ENCODE results near the gene KCTD17.
A peak's percentile ranks its signal among the peaks of the same experiment; 100 is the strongest.

Gene KCTD17

DNA sequence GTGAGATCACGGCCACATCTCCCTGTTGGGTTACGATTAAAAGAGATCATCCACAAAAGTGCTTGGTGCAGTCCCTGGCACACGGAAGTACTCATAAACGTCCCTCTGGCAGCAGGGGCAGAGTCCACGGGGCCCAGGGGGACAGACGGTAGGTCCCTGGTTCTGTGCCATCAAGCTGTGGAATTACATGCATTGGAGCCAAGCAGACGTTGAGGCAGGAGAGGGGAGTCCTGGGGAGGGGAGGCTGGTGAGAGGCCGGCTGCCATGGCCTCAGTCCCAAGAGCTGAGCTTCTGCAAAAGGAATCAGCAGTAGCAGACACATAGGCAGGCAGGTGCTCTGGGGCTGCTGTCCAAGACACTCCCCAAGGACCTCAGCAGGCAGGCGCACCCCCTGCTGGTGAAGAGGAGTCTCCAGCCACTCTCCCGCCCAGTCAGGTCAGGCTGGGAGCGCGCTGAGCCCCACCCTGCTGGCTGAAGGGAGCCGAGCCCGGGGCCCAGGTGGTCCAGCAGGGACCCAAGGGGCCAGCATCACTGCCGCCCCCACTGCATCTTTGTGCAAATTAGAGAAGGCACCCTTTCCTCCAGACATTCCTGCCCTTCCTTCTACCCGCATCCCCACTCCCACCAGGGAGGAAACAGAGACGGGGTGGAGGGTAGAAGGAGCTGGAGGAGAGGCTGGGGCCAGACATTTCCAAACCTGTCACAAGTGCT, 7.6 kb upstream of the KCTD17 start:
- peak; percentile 44 for DNase-seq

DNA sequence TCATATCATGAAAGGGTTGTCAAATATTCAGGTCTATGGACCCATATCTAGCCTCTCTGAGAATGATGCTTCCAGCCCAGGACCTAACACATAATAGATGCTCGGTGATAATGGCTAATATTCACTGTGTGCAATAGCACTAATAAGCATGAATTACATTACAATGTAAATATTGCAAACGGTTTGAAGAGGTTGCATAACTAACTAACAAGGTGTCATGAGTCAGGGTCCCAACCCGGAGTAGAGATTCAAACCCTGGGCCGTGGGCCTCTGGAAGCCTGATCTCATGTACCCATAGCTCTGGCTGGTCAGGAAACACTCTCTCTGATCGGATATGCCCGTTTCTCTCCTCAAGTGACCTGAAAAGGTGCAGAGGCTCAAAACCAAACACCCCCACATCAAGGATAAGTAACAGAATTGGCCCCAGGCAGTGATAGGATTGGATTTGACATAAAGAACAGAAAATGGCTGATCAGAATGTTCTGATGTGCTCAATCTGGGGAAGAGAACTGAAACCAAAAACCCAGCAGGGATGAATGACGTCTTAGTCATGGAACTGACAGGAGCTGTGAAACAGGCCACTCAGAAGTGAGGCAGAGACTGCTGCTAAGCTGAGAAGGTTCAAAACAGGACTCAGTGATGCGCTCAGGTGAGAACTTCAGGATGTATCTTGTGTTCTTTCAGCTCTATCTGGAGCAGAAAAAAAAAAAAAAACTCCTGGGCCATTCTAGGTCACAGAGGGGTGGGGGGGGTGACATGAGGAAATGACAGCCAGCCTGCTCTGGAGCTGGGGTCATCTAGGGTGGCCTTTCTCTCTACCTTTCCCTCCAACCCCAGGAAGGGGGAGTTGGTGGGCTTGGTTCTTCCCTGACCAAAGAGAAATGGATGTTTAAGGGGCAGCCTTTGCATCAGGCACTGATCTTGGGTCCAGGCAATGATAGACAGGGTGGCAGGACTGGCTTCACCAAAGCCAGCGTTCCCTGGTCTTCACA, 6.6 kb upstream of the KCTD17 start:
- no peak for DNase-seq

DNA sequence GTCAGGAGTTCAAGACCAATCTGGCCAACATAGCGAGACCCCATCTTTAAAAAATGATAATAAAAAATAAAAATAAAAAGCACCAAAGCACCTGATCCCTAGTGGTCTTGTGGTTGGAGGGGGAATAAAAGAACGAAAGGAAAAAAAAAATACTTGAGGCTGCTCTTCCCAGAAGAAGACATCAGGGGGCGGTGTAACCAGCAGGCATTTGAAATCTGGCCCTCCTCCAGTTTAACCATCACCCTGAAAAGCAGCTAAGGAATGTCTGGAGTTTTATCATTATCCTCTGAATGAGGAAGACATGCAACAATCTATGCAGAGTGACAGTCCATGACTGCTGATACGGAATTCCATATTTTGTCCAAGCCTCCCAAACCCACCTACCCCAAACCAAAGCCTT, 5.6 kb upstream of the KCTD17 start:
- no peak for DNase-seq

DNA sequence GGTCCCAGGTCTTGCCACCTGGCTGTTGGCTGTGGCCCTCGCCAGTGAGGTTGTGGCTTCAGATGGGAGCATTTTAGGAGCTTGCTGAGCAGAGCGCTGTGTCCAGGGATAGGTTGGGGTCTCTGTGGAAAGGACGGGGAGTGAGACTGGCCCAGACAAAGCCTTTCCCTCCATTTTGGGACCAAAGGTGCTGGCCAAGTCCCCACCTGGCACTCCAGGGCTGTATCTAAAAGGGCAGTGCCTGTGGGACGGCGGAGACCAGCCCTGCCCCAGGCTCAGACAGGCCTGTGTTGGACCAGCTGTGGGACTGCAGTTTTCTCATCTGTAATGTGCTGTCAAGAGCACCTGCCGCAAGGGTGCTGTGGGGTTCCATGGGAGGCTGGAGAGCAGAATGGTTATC, 5.0 kb upstream of the KCTD17 start:
- no peak for DNase-seq

DNA sequence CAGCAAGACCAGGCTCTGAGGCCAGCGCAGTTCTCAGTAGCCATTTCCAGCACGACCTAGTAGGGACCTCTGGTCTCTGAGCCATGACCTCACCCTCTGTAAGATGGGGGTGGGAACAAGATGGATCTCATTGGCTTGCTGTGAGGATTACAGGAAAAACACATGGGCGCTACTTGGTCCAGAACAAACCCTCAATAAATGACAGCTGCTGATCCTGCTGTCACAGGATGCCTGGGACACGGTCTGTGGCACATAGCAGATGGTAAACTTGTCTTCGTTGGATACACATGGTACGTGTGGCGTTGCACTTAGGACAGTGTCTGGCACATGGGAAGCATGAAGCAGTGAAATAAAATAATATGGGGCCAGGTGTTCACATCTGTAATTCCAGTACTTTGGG, 4.5 kb upstream of the KCTD17 start:
- DNase-seq: no peak

DNA sequence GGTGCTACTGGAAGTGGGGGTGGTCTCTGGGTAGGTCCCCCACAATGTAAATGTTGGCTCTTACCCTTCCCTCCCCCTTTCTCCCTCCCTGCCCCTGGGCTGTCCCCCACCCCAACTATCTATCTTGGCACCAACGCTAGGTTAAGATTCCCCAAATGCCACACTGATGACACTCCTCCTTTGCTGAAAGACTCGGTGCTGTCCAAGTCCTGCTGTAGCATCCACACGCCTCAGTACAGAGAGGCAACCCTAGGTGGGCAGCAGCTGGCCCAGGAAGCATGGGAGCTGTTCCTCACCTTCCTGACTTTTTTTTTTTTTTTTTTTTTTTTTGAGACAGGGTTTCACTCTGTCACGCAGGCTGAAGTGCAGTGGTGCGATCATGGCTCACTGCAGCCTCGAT, 3.4 kb upstream of the KCTD17 start:
- no peak for DNase-seq

DNA sequence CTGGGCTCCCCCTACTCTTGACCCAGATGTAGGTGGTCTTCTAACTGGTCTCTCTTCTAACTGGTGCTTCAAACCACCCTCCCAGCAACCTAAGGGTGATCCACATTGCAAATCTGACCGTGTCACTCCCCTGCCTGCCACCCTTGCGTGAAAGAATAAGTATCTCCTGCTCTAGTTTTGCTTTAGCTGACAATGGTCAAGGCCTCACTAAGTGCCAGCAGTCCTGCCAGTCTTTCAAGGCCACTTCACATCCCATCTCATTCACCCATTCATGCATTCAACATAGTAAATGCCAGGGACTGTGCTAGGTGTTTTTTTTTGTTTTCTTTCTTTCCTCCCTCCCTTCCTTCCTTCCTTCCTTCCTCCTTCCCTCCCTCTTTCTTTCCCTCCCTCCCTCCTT, 2.3 kb upstream of the KCTD17 start:
- no peak for DNase-seq

DNA sequence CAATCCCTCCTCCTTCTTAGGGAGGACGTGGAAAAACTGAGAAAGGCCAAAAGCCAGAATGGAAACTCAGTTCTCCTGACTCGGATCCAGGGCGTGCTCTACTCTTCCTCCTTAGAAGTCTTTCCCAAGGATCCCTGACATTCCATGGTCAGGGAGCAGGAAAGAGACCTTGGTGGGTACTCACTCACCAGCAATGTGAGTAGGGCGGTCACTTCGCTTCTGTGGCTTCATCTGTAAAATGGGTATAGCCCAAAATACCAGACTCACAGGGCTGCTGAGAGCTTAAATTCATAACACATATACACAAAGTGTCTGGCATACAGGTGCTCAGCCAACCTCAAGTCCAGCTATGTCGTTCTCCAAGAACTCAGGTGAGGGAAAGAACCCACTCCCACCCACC, 629 bp upstream of the KCTD17 start:
- DNase-seq: no peak

DNA sequence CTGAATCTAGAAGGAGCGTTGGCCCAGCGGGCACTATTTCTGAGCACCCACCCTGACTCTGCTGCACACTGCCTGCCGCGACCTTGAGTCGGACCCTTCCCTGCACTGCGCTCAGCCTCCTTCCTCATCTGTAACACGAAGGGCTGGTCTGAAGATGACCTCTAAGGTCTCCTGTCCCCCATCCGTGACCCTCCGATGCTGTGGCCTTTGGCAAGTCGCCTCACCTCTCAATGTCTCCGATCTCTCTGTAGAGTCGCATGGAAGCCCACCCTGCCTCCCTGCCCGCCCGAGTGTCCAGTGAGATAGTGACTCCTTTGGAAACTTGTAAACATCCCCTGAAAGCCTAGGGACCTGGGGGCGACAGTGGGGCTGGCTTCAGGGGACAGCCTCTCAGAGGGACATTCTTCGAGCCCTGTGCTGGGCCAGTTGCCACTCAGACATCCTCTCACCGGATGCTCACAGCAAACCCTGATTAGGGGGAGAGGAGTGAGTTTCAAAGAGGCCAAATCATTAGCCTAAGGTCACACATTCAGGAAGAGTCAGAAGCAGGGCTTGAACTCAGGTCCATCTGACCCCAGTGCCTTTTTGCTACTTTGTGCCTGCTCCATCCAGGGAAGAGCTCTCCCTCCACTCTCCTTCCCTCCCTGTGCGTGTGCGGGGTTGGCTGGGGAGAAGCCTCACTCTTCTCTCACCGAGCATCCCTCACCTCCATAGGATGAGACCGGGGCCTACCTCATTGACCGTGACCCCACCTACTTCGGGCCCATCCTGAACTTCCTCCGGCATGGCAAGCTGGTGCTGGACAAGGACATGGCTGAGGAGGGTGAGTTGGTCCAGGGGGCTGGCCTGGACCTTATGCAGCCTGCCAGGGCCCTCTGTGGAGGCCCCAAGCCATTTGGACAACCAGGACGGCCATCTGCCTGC, 1.1 kb downstream of the KCTD17 start:
- no peak for DNase-seq

DNA sequence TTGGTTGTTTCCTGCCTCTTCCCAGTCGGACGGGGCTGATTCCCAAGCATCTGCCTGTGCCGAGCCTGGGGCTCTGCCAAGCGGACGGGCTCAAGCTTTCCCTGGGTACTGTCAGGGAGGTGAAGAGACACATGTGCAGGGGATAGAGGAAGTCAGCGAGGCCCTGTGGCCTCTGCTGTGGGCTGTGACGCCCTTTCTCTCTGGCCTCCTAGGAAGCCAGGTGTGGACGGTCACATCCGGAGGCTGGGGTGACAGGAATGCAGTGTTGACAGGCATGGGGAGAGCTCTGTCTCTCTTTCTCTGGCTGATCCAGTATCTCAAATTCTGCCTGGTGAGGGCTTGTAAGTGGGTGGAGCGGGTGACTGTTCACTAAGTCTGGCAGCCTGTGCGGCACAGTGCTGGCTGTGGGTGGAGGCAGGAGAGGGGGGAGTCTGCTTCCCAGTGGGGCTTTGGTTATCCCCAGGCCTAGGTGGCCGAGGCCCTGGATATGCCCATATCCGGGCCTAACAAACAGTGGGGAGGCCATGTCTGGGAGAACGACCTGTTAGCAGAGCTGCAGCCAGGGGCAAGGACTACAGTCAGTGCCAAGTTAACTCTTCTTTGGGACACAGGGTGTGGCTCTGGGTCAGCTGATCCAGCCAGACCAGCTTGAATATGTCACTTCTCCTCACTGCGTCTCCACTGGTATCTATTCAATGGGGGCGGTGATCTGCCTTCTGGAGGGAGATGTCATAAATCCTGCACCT, 1.9 kb downstream of the KCTD17 start:
- DNase-seq: no peak

DNA sequence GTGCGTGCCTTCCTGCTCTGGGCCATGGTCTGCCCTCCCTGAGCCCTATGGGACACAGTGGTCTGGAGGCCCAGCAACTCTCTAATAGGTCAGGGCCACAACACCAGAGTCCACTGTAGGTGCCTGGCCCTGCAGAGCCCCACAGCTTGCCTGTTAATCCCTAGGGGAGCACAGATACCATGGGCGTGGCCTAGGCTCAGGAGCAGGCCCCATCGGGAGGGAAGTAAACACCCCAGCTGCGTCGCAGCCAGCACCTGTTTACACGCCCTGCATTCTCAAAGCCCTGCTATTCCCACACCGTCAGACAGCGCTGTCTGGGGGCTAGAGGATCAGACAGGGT, 2.5 kb downstream of the KCTD17 start:
- no peak for DNase-seq

DNA sequence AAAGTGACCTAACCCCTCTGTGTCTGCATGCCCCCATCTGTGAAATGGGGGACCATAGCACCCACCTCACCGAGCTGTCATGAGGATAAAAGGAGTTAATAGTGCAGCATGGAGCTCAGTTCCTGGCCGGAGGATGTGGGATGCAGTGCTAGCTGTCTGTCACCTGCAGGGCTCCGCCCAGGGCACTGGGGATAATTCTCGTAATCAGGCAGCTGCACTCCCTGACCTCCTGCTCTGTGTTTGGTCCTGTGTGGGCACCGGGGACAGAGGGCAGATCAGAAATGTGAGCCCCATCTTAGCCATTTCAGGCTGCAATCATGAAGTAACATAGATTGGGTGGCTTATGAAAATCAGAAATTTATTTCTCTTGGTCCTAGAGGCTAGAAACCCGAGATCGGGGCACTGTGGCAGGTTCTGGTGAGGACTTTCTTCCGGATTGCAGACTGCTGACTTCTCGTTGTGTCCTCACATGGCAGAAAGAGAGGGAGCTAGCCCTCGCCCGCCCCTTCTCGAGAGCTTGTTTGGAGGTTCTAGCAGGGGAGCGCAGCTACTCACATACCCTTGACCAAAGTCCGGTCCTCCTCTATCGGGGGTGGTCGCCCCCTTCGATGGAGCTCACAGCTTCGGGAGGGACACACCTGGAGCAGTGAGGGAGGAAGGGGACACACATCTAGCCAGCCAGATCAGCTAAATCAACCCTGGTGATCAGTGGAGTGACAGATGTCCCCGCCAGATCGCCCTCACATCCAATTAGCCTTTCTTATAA, 3.2 kb downstream of the KCTD17 start:
- no peak for DNase-seq

DNA sequence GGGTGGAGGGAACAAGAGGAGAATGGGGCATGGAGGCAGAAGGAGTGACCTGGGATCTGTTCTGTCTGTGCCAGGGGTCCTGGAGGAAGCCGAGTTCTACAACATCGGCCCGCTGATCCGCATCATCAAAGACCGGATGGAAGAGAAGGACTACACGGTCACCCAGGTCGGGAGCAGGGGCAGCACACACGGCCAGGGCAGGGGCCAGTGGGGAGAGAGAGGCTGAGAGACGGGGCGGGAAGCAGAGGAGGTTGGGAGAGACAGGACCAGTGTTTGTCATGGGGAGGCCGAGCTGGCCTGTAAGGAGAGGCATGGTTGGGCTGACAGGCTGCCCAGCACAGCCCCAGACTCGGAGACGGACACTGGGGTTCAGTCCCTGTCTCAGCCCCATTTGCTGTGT, 4.7 kb downstream of the KCTD17 start:
- no peak for DNase-seq

DNA sequence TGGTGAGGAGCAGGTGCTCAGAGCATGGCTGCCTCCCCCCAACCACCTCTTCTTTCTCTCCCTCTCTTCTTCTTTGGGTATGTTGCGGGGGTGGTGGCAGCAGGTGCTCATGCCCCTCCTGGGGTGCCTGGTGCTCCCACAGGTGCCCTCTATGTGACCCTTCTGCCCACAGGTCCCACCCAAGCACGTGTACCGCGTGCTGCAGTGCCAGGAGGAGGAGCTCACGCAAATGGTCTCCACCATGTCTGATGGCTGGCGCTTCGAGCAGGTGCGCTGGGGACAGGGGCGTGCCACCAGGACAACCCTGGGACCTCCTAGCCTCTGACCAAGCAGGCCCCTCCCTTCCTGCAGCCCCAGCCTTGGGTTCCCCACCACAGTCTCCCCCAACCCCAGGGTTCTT, 5.7 kb downstream of the KCTD17 start:
- no peak for DNase-seq

DNA sequence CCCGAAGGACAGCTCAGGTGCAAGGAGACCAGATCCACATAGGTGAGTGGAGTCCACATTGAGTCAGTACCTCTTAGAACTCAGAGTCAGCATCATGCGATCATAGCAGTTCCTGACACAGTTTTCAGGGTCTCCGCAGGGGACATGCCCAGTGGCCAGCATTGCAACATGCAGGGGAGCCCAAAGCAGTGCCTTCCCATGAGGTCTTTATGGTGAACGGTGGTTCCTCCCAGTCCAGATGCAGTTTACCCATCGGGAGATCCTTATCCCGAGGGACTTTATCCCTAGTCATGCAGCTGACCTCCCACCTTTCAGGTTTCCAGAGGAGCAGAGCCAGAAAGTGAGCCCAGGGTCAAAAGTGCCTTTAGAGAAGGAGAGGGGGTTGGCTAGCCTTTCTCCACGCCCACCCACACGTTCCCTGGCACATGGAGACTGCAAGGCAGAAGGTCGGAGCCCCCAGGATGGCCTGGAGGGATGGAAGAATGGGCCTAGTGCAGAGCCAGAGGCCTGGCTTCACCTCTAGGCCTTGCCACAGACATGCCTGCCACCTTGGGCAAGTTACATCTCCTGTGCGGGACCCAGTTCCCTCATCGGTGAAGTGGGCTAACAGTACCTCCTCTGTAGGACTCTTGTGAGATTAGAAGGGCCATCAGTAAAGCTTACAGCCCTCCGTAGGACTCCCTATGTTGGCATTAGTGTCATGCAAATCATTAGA, 6.4 kb downstream of the KCTD17 start:
- DNase-seq: no peak

DNA sequence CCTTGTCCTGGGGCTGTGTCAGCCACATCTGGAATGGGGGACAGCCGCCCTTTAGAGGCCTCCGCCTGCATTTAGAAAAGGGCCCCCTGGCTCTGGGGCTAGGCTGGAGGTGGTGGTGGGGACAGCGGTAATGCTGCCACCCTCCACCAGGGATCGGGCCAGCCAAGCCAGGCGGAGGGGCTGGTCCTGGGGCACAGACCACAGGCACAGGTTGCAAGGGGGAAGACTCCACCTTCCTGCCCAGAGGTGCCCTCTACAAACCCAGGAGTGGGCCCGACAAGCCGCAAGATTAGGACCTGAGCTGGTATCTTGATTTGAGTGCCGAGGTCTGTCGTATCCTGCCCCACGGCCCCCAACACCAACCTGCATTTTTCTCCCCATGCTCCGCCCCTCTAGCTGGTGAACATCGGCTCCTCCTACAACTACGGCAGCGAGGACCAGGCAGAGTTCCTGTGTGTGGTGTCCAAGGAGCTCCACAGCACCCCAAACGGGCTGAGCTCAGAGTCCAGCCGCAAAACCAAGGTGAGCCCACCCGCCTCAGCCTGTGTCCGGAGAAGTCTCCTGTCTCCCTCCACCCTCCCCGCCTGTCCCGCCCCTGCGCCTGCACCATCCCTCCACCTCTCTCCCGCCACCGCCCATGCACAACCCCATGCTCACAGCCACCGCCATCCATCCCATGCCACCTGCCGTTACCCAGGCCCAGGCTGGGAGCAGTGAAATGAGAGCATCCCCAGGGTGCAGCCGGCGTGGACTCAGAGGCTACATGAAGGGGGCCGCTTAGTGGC, 7.6 kb downstream of the KCTD17 start:
- DNase-seq: no peak

DNA sequence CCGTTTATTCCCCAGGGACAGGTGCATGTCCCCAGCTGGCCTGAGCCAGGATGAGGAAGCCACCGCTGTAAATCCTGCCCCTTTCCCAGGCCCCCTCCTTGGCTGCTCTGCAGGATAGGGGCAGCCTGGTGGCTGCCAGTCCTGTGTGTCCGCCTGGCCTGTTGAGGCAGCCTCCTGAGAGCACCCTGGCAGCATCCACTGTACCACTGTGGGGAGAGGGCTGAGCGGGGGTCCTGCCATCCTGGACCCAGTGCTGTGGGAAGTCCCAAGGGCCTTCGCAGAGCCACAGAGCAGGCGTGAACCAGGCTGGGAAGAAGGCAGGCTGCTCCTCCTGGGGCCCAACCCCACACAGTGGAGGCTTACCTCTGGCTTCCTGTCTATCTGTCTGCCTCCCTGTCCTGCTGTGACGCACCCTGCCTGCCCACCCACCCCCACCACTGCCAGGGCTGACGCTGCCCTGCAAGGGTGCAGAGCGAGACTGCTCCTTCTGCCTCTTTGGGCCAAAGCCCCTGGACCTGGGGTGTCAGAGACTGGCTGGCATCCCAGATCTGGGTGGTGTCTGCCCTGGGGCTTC, 8.4 kb downstream of the KCTD17 start:
- no peak for DNase-seq

DNA sequence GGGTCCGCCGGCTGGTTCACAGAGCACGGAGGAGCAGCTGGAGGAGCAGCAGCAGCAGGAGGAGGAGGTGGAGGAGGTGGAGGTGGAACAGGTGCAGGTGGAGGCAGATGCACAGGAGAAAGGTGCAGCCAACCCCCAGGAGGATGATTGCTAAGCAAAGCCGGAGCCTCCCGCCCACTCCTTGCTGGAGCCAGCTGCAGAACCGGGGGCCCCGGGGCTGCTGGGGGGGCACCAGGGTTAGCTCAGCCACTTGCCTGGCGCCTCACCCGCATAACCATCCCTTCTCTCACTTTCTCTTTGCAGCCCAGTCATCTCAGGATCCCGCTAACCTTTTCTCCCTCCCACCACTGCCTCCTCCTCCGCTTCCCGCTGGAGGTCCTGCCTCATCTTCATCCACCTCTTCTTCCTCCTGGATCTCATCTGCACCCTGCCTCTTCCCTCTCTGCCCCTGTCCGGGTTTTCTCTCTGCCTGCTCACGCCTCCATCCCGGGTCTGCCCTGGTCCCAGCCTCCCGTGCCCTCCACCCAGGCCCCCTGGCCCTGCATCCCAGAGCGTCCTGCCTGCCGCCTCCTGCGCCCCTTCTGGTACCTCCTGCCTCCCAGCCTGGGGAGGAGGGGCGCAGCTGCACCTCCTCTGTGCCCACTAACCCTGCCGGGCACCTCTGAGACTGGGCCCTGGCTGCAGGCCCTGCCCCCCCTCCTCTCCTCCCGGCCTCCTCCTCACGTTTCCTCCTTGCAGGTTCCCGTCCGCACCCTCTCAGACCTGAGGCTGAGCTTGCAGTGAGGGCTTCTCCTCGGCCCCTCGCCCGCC, 9.5 kb downstream of the KCTD17 start:
- DNase-seq: no peak

Measured in CD4-positive, alpha-beta T cell treated with Interleukin-21 for 1 hour (primary cell).